ENCODE data around the gene KPNA6.
"Not testable (repeated sequence)": the region's sequence is repeated elsewhere in the genome, so short reads cannot be mapped to it uniquely, and the experiment has no call there.

Gene KPNA6

GRCh38 chr1:32063261-32063681, 44.6 kb upstream of the KPNA6 start:
- Histone ChIP-seq H3K27ac (ENCODE audit: low read length) (no peak overlapping the region), H3K4me1 (ENCODE audit: insufficient read depth, low read length) (peaks cover 14% of the 10 kb centered on the region), H3K79me2 (ENCODE audit: insufficient read depth, low read length) (no peaks in the 10 kb centered on the region), H3K9ac (ENCODE audit: low read depth, low read length) (no peak overlapping the region), H3K27me3 (ENCODE audit: insufficient read depth, low read length, poor library complexity) (no peaks in the 10 kb centered on the region), H3K4me3 (ENCODE audit: low read depth in 1 of 2, low read length in 2 of 2) (no peak overlapping the region), H3K36me3 (ENCODE audit: insufficient read depth, low read length) (peaks cover 50% of the 10 kb centered on the region), H3K4me2 (ENCODE audit: insufficient read depth, low read length) (no peak overlapping the region), H3K9me3 (ENCODE audit: insufficient read depth, low read length, severe bottlenecking) (no peaks in the 10 kb centered on the region), H4K20me1 (ENCODE audit: insufficient read depth, low read length) (peaks cover 7% of the 10 kb centered on the region; the same call in 1 of the 2 replicates), H2AFZ (ENCODE audit: low read depth, low read length) (no peak overlapping the region)
- no peak for TF ChIP-seq EZH2 (IDR thresholded peaks at IDR 0.05; ENCODE audit: borderline replicate concordance, low read depth, low read length, severe bottlenecking)
- TF ChIP-seq, protein P1, sequence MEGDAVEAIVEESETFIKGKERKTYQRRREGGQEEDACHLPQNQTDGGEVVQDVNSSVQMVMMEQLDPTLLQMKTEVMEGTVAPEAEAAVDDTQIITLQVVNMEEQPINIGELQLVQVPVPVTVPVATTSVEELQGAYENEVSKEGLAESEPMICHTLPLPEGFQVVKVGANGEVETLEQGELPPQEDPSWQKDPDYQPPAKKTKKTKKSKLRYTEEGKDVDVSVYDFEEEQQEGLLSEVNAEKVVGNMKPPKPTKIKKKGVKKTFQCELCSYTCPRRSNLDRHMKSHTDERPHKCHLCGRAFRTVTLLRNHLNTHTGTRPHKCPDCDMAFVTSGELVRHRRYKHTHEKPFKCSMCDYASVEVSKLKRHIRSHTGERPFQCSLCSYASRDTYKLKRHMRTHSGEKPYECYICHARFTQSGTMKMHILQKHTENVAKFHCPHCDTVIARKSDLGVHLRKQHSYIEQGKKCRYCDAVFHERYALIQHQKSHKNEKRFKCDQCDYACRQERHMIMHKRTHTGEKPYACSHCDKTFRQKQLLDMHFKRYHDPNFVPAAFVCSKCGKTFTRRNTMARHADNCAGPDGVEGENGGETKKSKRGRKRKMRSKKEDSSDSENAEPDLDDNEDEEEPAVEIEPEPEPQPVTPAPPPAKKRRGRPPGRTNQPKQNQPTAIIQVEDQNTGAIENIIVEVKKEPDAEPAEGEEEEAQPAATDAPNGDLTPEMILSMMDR (IDR thresholded peaks at IDR 0.05; ENCODE audit: borderline replicate concordance, extremely low read depth, low read length, poor library complexity, severe bottlenecking) = peak; percentile 71
- DNase-seq (no peak), ATAC-seq (ENCODE audit: insufficient read depth, low read depth) (peak; percentile 68)

DNA sequence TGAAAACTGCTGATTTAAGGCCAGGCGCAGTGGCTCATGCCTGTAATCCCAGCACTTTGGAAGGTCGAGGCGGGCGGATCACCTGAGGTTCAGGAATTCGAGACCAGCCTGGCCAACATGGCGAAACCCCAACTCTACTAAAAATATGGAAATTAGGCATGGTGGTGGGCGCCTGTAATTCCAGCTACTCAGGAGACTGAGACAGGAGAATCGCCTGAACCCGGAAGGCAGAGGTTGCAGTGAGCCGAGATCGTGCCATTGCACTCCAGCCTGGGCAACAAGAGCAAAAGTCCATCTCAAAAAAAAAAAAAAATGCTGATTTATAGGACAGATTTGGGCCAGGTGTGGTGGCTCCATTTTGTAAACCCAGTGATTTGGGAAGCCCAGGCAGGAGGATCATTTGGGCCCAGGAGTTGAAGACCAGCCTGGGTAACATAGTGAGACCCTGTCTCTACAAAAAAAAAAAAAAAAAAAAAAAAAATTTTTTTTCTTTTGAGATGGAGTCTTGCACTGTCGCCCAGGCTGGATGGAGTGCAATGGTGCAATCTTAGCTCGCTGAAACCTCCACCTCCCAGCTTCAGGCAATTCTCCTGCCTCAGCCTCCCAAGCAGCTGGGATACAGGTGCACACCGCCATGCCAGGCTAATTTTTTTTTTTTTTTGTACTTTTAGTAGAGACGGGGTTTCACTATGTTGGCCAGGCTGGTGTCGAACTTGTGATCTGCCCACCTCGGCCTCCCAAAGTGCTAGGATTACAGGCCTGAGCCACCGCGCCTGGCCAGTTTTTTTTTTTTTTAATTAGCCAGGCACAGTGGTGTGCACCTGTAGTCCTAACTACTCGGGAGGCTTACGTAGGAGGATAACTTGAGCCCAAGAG, 42.0 kb upstream of the KPNA6 start:
- H3K9ac ChIP-seq (ENCODE audit: low read depth, low read length); ATAC-seq (ENCODE audit: insufficient read depth, low read depth); H3K79me2 ChIP-seq (ENCODE audit: insufficient read depth, low read length); H3K27me3 ChIP-seq (ENCODE audit: insufficient read depth, low read length, poor library complexity); H3K4me3 ChIP-seq (ENCODE audit: low read depth in 1 of 2, low read length in 2 of 2); H3K4me2 ChIP-seq (ENCODE audit: insufficient read depth, low read length); H3K9me3 ChIP-seq (ENCODE audit: insufficient read depth, low read length, severe bottlenecking); H3K27ac ChIP-seq (ENCODE audit: low read length); H4K20me1 ChIP-seq (ENCODE audit: insufficient read depth, low read length); DNase-seq; H2AFZ ChIP-seq (ENCODE audit: low read depth, low read length): not testable (repeated sequence)
- peaks cover 24% of the 10 kb centered on the region for H3K36me3 ChIP-seq (ENCODE audit: insufficient read depth, low read length)
- H3K4me1 ChIP-seq (ENCODE audit: insufficient read depth, low read length) = peaks cover 14% of the 10 kb centered on the region

GRCh38 chr1:32066489-32066873, 41.4 kb upstream of the KPNA6 start:
- H2AFZ ChIP-seq (ENCODE audit: low read depth, low read length) = no peak overlapping the region
- DNase-seq = peak; percentile 36
- TF ChIP-seq, protein P1 (IDR thresholded peaks at IDR 0.05; ENCODE audit: borderline replicate concordance, extremely low read depth, low read length, poor library complexity, severe bottlenecking) = no peak
- TF ChIP-seq EZH2 (IDR thresholded peaks at IDR 0.05; ENCODE audit: borderline replicate concordance, low read depth, low read length, severe bottlenecking) = no peak
- no peak overlapping the region for H3K27ac ChIP-seq (ENCODE audit: low read length)
- H3K9ac ChIP-seq (ENCODE audit: low read depth, low read length) = no peak overlapping the region
- peaks cover 7% of the 10 kb centered on the region; the same call in 1 of the 2 replicates for H4K20me1 ChIP-seq (ENCODE audit: insufficient read depth, low read length)
- no peaks in the 10 kb centered on the region for H3K9me3 ChIP-seq (ENCODE audit: insufficient read depth, low read length, severe bottlenecking)
- no peaks in the 10 kb centered on the region for H3K27me3 ChIP-seq (ENCODE audit: insufficient read depth, low read length, poor library complexity)
- no peak overlapping the region for H3K4me2 ChIP-seq (ENCODE audit: insufficient read depth, low read length)
- no peak overlapping the region for H3K4me3 ChIP-seq (ENCODE audit: low read depth in 1 of 2, low read length in 2 of 2)
- ATAC-seq (ENCODE audit: insufficient read depth, low read depth) = peak; percentile 54
- no peaks in the 10 kb centered on the region for H3K79me2 ChIP-seq (ENCODE audit: insufficient read depth, low read length)
- peaks cover 18% of the 10 kb centered on the region for H3K36me3 ChIP-seq (ENCODE audit: insufficient read depth, low read length)
- peaks cover 18% of the 10 kb centered on the region for H3K4me1 ChIP-seq (ENCODE audit: insufficient read depth, low read length)

DNA sequence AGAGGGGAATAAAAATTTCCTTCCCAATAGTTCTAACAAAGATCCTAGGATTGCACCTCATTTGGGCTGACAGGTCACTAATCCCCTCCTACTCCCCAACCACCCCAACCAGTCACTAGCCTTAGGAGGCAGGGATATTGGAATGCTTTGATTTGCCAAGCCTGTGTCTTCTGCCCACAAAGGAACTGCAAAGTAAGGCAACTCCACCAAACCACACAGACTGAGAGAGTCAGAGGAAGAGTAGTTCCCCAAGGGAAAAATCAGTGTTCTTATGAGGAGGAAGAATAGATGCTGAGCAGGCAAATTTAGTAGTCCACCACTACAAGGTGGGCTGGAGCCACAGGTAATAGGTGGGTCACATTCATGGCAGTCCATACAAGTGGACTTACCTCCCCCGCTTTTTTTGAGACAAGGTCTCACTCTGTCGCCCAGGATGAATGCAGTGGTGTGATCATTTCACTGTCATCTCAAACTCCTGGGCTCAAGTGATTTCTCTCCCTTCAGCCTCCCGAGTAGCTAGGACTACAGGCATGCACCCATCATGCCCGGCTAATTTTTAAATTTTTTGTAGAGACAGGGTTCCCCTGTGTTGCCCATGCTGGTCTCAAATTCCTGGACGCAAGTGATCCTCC, 38.8 kb upstream of the KPNA6 start:
- Histone ChIP-seq H3K9me3 (ENCODE audit: insufficient read depth, low read length, severe bottlenecking) (no peaks in the 10 kb centered on the region), H3K79me2 (ENCODE audit: insufficient read depth, low read length) (peaks cover 9% of the 10 kb centered on the region), H4K20me1 (ENCODE audit: insufficient read depth, low read length) (peaks cover 6% of the 10 kb centered on the region; the same call in 1 of the 2 replicates), H3K4me3 (ENCODE audit: low read depth in 1 of 2, low read length in 2 of 2) (no peak overlapping the region), H3K4me2 (ENCODE audit: insufficient read depth, low read length) (no peak overlapping the region), H3K4me1 (ENCODE audit: insufficient read depth, low read length) (peaks cover 33% of the 10 kb centered on the region), H3K36me3 (ENCODE audit: insufficient read depth, low read length) (peaks cover 3% of the 10 kb centered on the region; the same call in 1 of the 2 replicates), H2AFZ (ENCODE audit: low read depth, low read length) (no peak overlapping the region), H3K9ac (ENCODE audit: low read depth, low read length) (no peak overlapping the region), H3K27ac (ENCODE audit: low read length) (no peak overlapping the region), H3K27me3 (ENCODE audit: insufficient read depth, low read length, poor library complexity) (no peaks in the 10 kb centered on the region)
- ATAC-seq (ENCODE audit: insufficient read depth, low read depth) = no peak
- DNase-seq = no peak
- TF ChIP-seq EZH2 (IDR thresholded peaks at IDR 0.05; ENCODE audit: borderline replicate concordance, low read depth, low read length, severe bottlenecking) = no peak
- TF ChIP-seq, protein P1 (IDR thresholded peaks at IDR 0.05; ENCODE audit: borderline replicate concordance, extremely low read depth, low read length, poor library complexity, severe bottlenecking) = no peak
